AG08396 (cell line): ENCODE results near the gene DBF4B.
A peak's percentile ranks its signal among the peaks of the same experiment; 100 is the strongest.
"Not testable (repeated sequence)": the region's sequence is repeated elsewhere in the genome, so short reads cannot be mapped to it uniquely, and the experiment has no call there.

ENCODE experiments used
- DNase-seq: peaks from one replicate; pipeline ENCODE4 v3.0.0; 2012; ENCODE audit warnings: low spot score, mixed read lengths

The DBF4B gene, protein sequence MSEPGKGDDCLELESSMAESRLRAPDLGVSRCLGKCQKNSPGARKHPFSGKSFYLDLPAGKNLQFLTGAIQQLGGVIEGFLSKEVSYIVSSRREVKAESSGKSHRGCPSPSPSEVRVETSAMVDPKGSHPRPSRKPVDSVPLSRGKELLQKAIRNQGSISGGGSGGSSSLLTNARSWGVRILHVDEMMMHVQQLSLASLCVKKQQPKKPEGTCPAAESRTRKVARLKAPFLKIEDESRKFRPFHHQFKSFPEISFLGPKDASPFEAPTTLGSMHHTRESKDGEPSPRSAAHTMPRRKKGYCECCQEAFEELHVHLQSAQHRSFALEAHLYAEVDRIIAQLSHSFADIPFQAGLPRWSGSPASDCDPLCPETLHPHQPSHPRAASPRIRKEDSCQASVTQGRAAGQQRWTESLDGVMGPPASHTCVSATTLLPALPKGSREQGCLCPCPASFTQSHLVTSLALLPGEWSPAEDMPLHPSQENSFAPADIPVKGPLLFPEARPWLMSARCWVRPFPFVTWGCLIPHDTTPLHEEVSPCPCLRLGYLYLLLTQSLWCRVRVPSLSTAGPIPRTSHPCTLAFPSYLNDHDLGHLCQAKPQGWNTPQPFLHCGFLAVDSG

DNA sequence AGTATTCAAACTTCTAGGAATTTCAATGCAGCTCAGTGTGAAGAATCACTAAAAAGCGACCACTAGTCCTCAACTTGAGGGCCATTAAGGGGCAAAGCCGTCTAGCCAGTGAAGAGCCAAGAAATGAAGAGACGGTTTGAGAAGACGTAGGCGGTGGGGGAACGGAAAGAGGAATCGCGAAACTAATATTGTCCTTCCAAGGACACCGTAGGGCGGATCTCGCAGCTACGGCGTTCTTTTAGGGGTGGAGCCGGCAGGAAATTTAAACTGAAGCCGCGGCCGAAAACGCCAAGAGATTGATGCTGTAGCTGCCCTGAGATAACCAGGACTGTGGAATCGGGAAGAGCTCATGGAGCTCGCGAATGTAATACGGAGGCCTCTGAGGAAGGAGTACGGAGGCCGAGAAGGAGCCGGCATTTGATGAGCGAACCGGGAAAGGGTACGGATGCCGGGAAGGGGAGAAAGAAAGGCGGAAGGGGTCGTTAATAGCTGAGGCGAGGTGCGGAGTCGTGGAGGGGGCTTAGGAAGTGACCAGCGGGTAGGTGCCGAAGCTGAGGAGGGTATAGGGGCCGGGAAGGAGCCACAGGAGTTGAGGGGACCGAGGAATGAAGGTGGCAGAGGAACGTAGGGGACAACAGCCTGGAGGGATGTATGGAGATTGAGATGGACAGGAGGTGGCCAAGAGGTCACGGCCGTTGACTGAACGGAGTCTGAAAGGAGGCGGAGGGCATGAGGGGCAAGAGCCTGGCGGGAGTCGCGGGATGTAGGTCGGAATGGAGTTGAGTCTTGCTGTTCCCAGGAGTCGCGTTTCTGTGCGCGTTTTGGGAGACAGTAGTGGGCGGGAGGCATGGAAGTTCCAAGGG, at the start of gene DBF4B:
DBF4B (plus strand) TSS at position 265 of the 863 bp plus-strand sequence; CDS start at position 421, 156 bp downstream.
- peak; percentile 94 for DNase-seq

DNA sequence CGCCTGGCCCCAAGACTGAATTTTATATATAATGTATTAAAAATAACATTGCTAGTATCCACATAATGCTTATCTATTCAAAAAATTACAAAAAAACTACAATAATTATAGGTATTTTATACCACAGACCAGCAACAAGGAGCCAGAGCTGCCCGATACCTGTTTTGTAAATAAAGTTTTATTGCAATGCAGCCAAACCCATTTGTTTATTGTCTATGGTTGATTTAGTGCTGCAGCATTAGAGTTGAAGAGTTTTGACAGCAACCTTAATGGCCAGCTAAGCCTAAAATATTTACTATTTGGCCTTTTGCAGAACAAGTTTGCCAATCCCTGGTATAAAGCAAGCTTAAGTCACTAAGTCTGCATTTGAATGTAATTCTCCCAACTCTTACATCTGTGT, 46.6 kb upstream of the DBF4B start:
- no peak for DNase-seq

DNA sequence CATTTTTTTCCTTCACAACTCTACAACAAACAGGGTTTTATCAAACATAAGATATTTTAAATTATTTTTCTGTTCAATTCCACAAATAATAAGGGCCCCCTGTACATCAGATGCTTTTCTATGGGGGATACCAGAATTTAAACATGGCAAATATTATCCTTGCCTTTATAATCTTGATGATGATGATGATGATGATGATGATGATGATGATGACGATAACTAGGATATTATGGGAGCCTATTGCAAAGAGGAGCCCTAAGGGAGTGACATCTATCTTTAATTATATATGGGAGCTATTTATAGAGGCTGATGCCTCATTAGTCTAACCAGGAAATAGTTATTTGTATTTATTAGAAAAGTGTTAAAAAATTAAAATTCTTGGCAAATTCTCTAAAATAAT, 45.4 kb upstream of the DBF4B start:
- DNase-seq, result no peak

DNA sequence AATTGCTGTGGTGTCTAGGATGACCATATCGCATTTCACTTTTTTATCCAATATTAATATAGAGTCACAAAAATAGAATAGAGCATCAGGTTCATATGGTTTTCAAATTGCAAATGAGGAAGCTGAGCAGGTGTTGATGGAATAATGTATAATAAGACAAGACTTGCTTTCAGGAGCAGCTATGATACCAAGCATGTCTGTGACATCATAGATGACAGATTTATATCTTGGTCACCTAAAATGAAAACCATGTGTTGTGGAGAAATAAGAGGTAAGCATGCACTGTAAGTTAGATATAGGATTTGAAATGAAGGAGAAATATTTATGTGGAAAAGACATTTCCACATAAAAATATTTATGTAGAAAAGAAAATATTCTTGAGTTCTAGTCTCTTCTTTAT, 43.6 kb upstream of the DBF4B start:
- no peak for DNase-seq

DNA sequence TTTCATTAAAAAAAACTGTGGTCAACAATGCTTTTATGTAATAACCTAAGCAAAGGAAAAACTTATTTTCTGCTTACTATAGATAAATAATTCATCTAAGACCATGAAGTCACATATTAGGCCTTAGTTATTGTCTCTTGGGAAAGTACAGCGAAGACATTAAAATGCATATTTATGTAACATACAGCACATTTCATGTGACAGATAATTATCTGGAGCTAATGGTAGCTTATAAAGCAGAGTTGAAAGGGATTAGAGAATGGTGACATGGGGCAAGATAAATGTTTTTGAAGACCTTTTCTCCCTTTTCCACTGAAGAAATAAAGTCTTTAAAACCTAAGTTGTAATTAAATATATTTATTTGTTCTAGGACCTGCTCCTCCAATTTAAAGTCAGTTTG, 42.5 kb upstream of the DBF4B start:
- no peak for DNase-seq

DNA sequence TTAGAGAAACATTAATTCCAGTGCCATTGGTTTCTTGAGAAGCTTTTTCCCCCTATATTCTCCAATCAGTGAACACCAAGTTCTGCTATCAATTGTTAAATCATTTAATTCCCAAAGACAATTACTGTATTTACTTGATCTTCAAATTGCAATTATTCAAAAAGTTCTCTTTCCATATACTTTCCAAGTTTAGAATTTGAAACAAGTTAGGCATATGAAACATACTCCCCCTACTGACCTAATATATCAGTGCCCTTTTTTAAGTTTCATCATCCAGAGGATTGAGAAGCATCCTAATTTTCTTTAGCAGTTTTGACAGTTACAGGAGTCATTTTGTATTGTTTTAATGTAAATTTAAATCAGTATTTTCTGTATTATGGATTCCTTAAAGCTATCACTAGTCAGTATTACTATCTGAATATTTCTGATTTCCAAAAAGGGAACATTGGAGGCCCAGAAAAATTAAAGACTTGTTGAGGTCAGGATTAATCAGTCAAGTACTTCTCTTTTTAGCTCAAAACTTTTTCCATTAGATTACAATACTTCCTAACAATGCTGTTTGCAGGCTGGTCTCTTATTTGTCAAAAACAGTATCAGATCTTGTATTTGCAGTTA, 35.9 kb upstream of the DBF4B start:
- DNase-seq, result no peak

DNA sequence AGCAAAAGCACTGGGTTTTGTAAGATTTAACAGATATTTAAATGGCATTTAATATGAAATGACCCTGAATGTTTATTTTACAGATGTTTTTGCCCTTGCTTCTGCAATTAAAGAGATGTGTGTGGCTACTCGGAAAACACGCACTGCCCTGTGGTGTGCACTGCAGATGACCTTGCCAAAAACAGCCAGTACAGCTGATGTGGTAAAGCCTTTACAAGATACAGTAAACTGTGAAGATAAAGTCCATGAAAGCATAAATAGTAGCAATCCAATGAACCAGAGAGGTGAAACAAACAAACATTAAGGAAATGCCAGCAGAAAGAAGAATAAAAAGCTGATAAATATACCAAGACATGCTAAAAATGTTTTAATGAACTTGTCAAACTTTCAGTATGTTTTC, 34.6 kb upstream of the DBF4B start:
- no peak for DNase-seq

DNA sequence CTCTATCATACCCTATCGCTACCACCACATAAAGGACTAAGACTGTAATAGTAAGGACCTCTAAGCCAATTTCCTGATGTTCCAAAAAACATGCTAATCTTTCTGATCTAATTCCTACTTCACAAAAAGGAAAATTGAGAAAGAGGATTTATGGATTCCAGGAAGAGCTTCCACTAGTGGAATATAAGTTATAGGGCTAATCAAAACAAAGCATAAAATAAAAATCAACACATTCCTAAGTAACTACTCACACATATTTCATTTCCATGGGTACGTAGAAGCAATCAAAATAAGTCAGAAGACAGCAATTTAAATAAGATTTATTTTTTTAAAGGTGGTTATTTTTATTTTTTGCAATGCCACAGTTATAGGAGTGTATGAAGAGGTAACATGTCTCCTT, 31.3 kb upstream of the DBF4B start:
- DNase-seq, result peak; percentile 37

DNA sequence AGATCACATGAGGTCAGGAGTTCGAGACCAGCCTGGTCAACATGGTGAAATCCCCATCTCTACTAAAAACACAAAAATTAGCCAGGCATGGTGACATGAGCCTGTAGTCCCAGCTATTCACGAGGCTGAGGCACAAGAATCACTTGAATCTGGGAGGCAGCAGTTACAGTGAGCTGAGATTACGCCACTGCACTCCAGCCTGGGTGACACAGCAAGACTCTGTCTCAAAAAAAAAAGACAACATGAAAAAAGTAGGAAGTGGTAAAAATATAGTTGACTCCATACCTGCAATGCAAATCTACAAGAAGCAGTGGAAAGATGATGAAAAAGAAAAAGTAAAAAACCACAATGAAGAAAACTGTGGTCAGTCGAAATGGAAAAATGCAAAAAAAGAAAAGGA, 25.2 kb upstream of the DBF4B start:
- not testable (repeated sequence) for DNase-seq

DNA sequence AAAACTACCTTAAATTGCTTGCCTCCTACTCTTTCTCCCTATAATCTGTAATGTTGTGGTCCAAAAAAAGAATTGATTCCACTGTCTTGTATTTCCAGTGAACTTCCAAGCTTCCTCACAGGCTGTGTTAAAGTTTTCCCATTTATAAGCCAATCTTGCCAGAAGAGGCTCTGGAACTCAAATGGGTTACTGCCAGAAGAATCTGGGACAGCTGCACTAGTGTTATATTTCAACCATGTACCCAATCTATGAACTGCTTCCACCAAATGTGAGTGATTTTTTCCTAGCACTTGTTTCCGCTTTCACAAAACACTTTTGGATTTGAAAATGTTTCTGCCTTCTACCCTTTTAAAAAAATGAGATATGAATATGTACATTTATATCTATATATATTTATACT, 20.7 kb upstream of the DBF4B start:
- DNase-seq, result no peak

DNA sequence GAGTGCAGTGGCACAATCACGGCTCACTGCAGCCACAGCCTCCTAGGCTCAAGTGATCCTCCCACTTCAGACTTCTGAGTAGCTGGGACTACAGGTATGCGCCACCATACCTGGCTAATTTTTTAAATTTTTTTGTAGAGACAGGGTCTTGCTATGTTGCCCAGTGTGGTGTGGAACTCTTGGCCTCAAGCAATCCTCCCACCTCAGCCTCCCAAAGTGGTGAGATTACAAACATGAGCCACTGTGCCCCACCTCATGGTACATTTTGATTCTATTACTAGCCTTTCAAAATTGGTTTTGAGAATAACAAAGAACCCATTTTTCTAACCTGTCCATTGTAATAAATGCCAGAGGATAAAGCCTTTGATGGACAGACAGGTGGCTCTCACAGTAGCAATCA, 20.3 kb upstream of the DBF4B start:
- DNase-seq, result no peak

DNA sequence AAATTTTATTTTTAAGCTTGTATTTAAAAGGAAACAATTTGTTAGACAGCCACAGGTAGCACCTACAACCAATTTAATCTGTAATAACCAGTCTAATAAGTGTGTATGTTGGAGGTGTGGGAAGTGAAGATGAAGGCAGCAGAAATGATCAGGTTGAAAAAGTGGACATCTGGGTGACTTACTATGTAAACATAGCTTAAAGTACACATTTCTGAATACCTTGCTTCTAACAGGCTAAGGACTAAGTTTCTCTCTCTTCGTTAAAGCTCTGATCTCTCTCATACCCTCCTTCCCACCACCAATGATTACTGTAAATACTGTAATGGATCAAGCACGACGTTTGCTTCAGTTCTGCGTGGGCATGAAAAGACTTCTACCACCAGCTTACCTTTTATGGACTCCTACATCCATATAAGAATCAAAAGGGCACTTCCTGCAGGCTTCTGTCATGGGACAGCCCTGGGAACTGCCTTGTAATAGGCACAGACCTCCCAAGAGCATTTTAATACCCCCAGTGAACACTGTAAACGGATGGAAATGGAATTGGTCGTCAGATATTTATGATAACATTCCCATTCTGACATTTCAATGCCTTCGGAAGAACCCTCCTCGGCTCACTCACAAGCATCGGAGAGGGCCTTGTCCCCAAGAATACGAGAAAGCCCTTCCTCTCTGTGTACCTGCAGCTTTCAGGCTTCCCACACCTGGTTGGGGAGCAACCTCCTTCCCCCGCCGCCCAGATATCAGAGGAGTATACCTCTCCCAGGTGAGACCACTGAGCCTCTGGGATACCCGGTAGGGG, 19.6 kb upstream of the DBF4B start:
- DNase-seq, result peak; percentile 18

DNA sequence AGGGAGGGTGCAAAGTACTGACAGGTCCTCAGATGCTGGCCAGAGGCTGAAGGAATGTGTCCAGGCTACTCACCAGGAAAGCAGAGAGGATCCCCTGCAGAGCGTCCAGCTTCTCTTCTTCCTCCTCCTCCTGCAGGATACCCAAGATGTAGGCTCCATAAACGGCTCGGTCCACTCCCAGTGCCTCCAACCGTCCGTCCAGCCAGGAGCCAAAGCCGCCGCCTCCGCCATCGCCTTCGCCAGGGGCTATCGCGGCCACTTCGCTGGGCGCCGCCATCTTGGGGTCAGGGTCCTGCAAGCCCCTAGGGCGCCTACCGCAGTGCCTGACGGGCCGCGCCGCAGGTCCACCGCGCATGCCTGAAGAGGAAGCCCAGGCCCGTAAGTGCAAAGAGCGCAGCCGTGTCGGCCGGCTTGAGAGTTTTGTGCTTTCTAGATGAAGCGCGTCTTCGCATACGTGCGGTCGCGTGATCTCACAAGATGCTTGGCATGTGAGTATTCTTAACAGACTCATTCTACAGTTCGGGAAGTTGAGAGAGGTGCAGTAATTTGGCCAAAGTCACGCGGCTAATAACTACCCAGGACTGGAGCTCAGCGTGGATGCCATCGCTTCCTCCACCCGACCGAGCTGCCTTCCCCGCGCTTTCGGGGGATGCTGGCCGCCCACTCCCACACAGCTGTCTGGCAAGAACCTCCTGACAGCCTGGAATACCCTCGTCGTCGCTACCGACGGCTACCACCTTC, 18.8 kb upstream of the DBF4B start, which contains the start of gene CCDC43:
CCDC43 (minus strand) TSS at position 300 of the 741 bp plus-strand sequence; CDS start at position 277, 23 bp downstream.
- DNase-seq, result peak; percentile 96

DNA sequence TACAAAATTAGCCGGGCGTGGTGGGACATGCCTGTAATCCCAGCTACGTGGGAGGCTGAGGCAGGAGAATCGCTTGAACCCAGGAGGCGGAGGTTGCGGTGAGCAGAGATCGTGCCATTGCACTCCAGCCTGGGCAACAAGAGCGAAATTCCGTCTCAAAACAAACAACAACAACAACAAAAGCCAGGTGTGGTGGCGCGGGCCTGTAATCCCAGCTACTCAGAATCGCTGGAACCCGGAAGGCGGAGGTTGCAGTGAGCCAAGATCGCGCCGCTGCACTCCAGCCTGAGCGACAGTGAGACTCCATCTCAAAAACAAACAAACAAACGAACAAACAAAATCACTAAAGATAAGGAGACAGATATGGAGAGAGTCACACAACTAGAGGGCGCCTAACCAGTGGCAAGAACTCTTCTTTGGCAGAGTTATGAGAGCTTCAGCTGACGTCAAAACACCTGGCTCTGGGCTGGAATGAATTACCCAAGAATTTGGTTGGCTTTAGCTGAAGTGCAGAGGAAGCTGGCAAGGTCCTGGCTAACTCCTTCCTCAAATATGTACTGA, 17.6 kb upstream of the DBF4B start:
- not testable (repeated sequence) for DNase-seq

DNA sequence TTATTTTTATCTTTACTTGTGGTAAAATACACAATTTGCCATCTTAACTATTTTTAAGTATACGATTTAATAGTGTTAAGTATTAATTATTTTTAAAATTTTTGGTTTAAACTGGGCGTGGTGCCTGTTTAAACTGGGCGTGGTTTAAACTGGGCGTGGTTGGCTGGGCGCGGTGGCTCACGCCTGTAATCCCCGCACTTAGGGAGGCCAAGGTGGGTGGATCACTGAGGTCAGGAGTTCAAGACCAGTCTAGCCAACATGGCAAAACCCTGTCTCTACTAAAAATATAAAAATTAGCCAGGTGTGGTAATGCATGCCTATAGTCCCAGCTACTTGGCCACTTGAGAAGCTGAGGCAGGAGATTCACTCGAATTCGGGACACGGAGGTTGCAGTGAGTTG, 14.9 kb upstream of the DBF4B start:
- DNase-seq, result no peak

DNA sequence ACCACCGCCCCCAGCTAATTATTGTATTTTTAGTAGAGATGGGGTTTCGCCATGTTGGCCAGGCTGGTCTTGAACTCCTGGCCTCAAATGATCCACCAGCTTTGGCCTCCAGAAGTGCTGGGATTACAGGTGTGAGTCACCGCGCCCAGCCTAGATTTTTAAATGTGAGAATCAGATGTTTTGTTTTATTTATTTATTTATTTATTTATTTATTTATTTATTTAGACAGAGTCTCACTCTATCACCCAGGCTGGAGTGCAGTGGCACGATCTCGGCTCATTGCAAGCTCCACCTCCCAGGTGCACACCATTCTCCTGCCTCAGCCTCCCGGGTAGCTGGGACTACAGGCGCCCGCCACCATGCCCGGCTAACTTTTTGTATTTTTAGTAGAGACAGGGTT, 8.2 kb upstream of the DBF4B start:
- DNase-seq, result not testable (repeated sequence)

DNA sequence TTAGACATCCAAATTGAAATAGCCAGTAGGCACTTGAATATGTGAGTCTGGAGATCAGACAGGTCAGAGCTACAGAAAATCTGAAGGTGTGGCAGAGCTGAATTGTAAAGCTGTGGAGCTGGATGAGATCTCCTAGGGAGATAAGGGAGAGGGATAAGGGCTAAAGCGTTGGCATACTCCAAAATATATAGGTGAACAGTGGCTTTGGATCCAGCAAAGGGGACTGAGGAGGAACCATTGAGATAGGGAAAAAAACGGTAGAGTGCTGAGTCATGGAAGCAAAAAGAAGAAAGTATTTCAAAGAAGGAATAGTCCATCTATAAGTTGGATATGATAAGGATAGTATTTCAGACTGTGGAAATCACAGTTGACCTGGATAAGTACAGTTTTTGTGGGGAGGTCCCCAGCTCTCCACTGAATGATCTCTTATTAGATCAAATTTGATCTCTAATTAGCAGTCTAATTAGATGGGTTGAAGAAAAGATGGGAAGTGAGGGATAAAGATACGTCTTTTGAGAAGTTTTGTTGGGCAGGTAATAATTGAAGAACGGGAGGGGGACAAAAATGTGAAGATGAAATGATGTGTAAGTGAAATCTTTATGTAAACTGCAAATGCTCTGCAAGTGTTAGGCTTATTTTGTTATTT, 587 bp upstream of the DBF4B start:
- DNase-seq, result no peak

DNA sequence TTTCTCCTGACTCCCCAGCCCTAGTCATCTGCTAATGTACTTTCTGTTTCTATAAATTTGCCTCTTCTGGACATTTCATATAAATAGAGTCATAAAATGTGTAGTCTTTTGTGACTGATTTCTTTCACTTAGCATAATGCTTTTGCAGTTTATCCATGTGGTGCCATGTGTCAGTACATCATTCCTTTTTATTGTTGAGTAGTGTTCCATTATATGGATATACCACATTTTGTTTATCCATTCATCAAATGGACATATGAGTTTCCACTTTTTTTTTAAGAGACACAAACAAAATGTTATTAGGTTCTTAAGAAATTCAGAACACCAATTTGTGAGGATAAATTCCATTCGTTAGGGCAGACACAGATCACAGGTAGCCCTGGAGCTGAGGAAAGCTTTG, 11.0 kb downstream of the DBF4B start:
- DNase-seq, result no peak

DNA sequence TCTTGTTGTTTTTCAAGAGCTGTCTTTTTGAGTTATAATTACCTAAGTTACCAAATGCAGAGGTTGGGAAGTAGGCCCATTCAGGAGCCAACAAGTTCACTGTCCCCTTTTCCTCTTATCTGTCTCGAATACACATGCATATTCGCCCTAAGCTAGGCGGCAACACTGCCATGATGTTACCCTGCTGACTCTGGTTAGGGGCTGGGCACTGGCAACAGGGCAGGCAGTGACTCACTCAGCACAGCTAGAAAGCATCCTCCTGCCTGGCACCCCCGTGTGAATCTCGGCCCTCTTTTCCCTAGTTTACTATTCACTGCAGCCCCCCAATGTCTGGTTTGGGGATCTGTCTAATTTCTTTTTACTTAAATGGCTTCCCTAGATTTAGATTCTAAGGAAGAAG, 13.8 kb downstream of the DBF4B start:
- no peak for DNase-seq

DNA sequence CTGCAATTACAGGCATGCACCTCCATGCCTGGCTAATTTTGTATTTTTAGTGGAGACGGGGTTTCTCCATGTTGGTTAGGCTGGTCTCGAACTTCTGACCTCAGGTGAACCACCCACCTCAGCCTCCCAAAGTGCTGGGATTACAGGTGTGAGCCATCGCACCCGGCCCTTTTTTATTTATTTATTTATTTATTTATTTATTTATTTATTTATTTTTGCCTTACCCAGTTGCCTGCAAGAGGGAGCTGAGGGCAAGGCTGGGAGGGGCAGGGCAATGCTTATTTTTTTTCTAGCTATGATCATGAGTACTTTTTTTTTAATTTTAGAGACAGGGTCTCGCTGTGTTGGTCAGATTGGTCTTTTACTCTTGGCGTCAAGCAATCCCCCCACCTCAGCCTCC, 17.7 kb downstream of the DBF4B start:
- DNase-seq, result not testable (repeated sequence)
